Activated T-cell treated with anti-CD3 and anti-CD28 coated beads for 1 hour (primary cell): ENCODE results near the gene PID1.

Experiments used
- DNase-seq: peaks from one replicate; pipeline ENCODE4 v3.0.0-alpha.2; 2020; ENCODE audit warnings: low read depth

The PID1 gene

GRCh38 chr2:229270551-229271410, at the start of gene PID1:
PID1 (minus strand) TSS chr2:229271287; CDS start chr2:229271043, 244 bp downstream.
- DNase-seq, result no peak

DNA sequence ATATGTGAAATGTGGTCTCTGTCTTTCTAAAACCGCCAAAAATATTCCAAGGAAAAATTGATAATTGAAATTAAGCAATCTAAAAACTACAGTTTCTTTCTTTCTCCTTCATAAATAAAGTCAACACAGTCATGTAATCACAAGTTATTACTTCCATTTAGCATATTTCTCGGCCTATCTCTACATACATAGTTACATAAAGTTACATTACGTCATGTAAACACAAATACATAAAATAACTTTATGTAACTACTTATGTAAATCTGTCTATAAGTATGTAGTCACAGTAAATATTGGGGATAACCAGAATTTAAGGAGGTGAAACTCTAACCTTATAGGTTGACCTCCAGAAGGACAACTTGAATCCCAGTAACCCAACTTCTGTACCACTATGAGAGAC, 48.5 kb upstream of the PID1 start:
- no peak for DNase-seq

DNA sequence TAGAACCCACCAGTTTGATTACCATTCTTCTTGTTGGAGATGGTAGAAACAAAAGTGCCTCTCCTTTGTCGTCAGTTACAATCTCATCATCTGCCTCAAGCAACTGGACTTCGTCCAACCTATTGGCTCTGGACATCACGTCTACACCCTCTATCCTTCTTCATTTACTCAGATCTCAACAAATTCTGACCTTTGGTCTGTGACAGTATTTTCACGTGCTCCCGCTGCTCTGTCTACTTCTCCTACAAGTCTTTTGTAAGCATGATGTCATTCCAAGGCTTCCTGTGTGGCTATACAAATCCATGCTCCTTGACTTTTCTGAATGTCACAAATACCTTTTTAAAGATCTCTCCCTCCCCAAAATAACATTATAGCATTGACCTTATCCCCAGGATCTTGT, 43.0 kb upstream of the PID1 start:
- DNase-seq, result no peak

- DNase-seq, result no peak
Observed at GRCh38 chr2:229313591-229313990, 42.5 kb upstream of the PID1 start.

DNA sequence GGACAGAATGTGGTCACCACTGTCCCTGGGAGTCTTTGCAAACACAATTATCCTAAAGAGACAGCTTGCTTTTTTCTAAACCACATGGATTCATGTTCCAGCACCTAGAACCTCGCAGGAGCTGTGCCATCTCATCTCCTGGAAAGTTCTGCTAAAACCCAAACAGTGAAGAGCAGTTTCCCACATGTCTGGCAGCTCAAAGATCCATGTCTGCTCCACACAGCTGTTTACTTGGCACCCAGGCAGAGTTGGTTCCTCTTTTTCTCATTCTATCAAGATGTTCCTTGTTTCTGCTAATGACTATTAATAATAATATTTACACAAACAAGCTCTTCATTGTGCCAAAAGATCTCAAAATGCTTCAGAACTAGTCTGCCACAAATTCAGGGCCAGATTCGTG, 30.1 kb upstream of the PID1 start:
- no peak for DNase-seq

DNA sequence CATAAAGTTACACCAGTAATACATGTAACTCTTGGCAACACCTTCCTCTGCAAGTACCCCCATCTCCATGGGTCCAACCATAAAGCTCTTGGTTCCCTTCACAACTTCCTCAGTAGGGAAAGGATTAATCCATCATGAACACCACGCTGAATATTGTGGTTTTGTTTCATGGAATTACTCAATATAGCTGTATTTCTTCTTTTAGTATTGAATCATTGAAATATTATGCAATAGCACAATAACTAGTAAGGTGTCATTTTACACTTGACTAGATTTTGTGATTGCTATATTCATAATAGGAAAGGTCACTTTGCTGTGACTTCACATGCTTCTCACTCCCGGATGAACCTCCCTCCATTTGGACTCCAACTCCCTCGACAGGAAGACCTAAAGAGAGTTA, 29.7 kb upstream of the PID1 start:
- DNase-seq, result no peak

GRCh38 chr2:229300371-229300770, 29.3 kb upstream of the PID1 start:
- no peak for DNase-seq

DNA sequence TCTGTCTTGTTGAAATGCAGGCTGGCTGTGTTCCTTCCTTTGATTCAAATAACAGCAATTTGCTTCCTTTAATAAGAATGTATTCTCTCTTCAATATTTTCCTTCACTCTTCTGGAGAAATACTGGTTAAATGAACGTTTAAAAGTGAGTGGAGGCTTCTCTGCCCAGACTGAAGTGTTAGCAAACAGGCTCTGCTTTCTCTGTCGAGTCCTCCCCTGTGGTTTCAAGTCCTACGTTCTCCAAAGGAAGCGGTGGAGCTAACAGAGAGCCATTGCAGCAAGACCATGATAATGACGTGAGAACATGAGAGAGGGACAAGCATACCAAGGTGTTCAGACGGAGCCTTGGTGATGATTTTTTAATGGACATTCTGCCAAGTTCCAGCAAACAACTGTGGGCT, 26.2 kb upstream of the PID1 start:
- no peak for DNase-seq

DNA sequence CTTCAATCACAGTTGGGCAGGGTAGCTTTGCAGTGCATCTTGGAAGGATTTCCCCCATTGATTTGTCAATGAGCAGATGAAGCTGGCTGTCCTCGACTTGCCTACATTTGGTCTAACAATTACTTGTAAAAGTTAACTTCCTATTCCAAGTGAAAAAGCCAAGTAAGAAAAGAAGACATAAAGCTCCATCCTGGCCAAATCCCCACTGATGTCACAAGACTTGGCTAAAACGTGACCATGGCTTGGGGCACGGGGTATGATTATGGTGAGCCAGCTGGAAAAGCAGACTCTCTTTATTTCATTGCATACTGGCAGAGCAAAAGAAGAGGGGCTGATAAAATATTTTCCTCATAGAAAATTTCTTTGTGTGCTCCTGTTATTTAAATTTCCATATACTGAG, 25.4 kb upstream of the PID1 start:
- no peak for DNase-seq

DNA sequence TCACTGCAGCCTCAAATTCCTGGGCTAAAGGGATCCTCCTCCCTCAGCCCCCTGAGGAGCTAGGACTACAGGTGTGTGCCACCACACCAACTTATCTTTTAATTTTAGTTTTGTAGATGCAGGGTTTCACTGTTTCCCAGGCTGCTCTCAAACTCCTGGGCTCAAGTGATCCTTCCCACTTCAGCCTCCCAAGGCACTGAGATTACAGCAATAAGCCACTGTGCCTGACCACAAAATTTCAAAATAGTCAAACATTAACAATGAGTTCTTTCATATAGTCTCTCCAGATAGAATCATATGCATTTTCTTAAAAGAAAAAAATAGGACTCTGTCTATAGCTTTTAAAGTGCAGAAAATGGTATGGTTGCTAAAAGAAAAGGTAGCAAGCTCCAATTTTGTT, 24.9 kb upstream of the PID1 start:
- no peak for DNase-seq

- DNase-seq, result no peak
Observed at GRCh38 chr2:229287823-229288222, 16.7 kb upstream of the PID1 start.

- no peak for DNase-seq
Observed at GRCh38 chr2:229282758-229283546, 11.9 kb upstream of the PID1 start.

GRCh38 chr2:229279516-229279915, 8.4 kb upstream of the PID1 start:
- DNase-seq, result no peak

- no peak for DNase-seq
Observed at GRCh38 chr2:229275506-229275905, 4.4 kb upstream of the PID1 start.

- DNase-seq, result no peak
Observed at GRCh38 chr2:229273723-229274338, 2.7 kb upstream of the PID1 start.

- no peak for DNase-seq
Observed at GRCh38 chr2:229273006-229273722, 2.1 kb upstream of the PID1 start.

- DNase-seq, result no peak
Observed at GRCh38 chr2:229269941-229270340, 1.1 kb downstream of the PID1 start.

GRCh38 chr2:229269146-229269545, 1.9 kb downstream of the PID1 start:
- DNase-seq, result no peak

GRCh38 chr2:229268626-229269025, 2.5 kb downstream of the PID1 start:
- DNase-seq, result no peak

GRCh38 chr2:229267080-229267479, 4.0 kb downstream of the PID1 start:
- DNase-seq, result no peak

- DNase-seq, result no peak
Observed at GRCh38 chr2:229265727-229266126, 5.4 kb downstream of the PID1 start.

GRCh38 chr2:229261599-229261998, 9.5 kb downstream of the PID1 start:
- DNase-seq, result no peak
